ENCODE data around the gene SIRT4. TPM values are rescaled to one million over a fixed set of nuclear protein-coding genes. Genes with fewer than 3 reads are reported as not detected.

The SIRT4 gene
- polyA plus RNA-seq, 1 experiment: 1.2 TPM

GRCh38 chr12:120292661-120293531, 9.2 kb upstream of the SIRT4 start, which contains the start of gene RNU4-1:
TSS of gene RNU4-1 (minus strand) at chr12:120293237.
- H3K4me3 ChIP-seq (ENCODE audit: low read depth, low read length): peak within 1 kb of the TSS; percentile 47
- H3K27me3 ChIP-seq (ENCODE audit: control insufficient read depth, insufficient read depth, low read length): no peaks in the 10 kb centered on the region
- peak; percentile 59 for DNase-seq (ENCODE audit: low read depth)
- no peak for TF ChIP-seq CTCF (IDR thresholded peaks at IDR 0.05; ENCODE audit: insufficient read depth, low read depth, low read length)
- POLR2A ChIA-PET: interaction anchor here (0.6 to 2.7 kb wide), 7 partner anchors 10 to 97 kb away, joined by 4 to 37 read pairs (median 14); partner anchors contain the start of genes RPLP0 and SIRT4
- H3K36me3 ChIP-seq (ENCODE audit: control insufficient read depth, insufficient read depth, low read length): no peaks in the 10 kb centered on the region
- CTCF ChIA-PET: interaction anchor here (1.5 to 5.2 kb wide), 5 partner anchors 9 to 147 kb away, joined by 3 to 46 read pairs (median 4); partner anchors contain the start of genes PXN and SIRT4

DNA sequence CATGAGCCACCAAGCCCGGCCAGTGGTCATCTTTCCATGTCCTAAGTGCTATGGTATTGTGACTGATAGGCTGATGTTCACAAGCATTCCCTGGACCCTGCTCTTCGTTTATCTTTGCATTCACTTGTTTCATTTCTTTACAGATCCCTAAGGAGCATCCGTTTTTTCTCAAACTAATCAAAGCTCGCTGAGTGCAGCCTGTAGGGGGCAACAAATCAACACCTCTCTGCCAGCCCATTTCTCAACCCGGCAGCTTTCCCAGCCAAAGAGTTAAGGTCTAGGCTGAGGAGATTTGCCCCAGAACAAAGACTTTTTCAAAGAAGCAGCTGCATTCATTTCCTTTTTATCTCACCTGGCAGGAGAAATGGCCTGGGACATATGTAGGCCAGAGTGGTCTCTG, 12.1 kb downstream of the SIRT4 start:
- ChIA-PET CTCF (interaction anchor here (0.6 to 3.1 kb wide), 3 partner anchors 11 to 41 kb away, joined by 3 to 19 read pairs (median 3); partner anchors contain the start of gene SIRT4), POLR2A (no interaction called here)
- 0 out of 2 replicates have a peak, but pooled peaks have one; percentile 27 for TF ChIP-seq CTCF (IDR thresholded peaks at IDR 0.05; ENCODE audit: insufficient read depth, low read depth, low read length)
- H3K27me3 ChIP-seq (ENCODE audit: control insufficient read depth, insufficient read depth, low read length): peaks cover 3% of the 10 kb centered on the region; the same call in 1 of the 2 replicates
- H3K4me3 ChIP-seq (ENCODE audit: low read depth, low read length): no peak overlapping the region
- no peak for DNase-seq (ENCODE audit: low read depth)
- no peaks in the 10 kb centered on the region for H3K36me3 ChIP-seq (ENCODE audit: control insufficient read depth, insufficient read depth, low read length)

GRCh38 chr12:120316798-120317223, 14.7 kb downstream of the SIRT4 start:
- TF ChIP-seq CTCF (IDR thresholded peaks at IDR 0.05; ENCODE audit: insufficient read depth, low read depth, low read length): no peak
- Histone ChIP-seq H3K27me3 (ENCODE audit: control insufficient read depth, insufficient read depth, low read length) (peaks cover 3% of the 10 kb centered on the region), H3K4me3 (ENCODE audit: low read depth, low read length) (peak overlapping the region; percentile 70), H3K36me3 (ENCODE audit: control insufficient read depth, insufficient read depth, low read length) (no peaks in the 10 kb centered on the region)
- DNase-seq (ENCODE audit: low read depth): no peak
- POLR2A ChIA-PET: no interaction called here
- CTCF ChIA-PET: interaction anchor here (0.6 to 2.3 kb wide), 6 partner anchors 12 to 535 kb away, joined by 3 to 16 read pairs (median 4); partner anchors contain the start of gene SIRT4

DNA sequence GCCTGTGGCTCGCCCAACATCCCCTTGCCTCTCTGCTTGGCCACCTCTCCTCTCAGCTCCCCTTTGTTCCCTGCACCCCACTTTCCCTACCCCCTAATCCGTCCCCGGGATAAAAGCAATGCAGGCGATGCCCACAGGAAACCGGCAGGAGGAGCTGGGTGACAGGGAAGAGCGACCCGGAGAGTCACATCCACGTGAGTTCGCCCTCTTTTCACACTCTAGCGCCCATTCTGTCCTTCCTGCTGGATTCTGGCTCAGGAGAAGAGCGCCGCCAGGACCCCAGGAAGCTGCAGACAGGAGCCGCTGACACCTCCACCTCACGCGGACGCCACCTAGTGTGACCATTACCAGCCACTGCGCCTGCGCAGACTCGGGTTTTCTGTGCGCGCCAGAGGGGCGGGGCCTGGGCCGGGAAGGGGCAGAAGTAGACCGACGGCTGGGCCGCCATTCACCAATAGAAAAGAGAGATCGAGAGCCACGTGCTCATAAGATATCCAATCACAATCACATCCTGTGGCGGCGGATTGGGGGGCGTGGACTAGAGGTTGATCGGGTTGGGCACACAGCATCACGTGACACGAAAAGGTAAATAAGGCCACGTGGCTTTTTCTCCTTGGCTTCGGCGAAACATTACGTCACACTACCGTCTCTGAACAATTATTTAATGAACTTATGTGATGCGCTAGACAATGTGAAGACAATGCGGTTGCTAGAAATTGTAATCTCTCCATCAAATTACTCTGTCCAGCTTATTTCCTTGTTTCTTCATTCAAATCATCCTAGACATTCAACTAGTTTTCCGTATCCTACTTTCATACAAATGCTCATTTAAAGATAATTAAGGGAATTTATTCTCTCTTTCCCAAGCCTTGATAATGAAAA, 15.3 kb downstream of the SIRT4 start:
- H3K4me3 ChIP-seq (ENCODE audit: low read depth, low read length): peak overlapping the region; percentile 70
- ChIA-PET POLR2A (interaction anchor here (0.7 kb wide), 1 partner anchor 25 kb away, joined by 27 read pairs; no protein-coding TSS in a partner anchor), CTCF (interaction anchor here (0.6 to 2.3 kb wide), 6 partner anchors 13 to 534 kb away, joined by 3 to 16 read pairs (median 4); partner anchors contain the start of gene SIRT4)
- peak; percentile 84 for TF ChIP-seq CTCF (IDR thresholded peaks at IDR 0.05; ENCODE audit: insufficient read depth, low read depth, low read length)
- no peaks in the 10 kb centered on the region; the same call in 1 of the 2 replicates for H3K27me3 ChIP-seq (ENCODE audit: control insufficient read depth, insufficient read depth, low read length)
- DNase-seq (ENCODE audit: low read depth): peak; percentile 95
- no peaks in the 10 kb centered on the region for H3K36me3 ChIP-seq (ENCODE audit: control insufficient read depth, insufficient read depth, low read length)
